ENCODE measurements around the gene KHK.

Gene KHK

DNA sequence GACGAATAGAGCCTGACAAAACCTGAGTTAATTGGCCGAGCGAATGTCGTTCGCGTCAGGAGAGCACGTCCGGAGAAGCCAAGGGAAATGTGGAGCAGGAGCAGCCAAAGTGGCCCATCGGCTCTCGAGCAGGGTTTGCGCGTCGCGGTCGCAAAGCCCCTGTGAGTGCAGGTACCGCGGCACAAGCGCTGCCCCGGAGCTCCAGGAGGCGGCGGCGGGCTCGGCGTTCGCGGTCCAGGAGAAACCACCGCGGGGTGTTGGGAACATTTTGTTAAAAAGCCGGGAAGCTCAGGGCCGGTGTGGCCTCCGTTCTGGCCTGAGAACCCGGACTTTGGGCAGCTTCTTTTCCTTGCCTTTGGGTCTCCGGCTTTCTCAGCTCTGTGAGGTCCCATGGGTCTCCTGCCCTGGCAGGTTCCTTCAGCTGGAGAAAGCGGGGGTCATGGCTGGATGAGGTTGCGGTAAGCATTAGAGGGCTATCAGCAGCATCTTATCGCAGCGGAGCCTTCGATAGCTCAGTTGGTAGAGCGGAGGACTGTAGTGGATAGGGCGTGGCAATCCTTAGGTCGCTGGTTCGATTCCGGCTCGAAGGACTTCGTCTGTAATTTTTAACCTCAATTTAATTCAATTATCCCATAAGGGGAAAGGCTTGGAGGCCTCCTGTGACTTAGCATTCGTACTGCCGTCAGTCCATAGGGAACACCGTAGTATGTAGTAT is 36.1 kb upstream of the KHK start (continued):
- peak; percentile 9; the same call in 1 of the 2 replicates for TF ChIP-seq ZBTB21 (tag by site-specific recombination; IDR thresholded peaks at IDR 0.05)
- TF ChIP-seq, protein P1, sequence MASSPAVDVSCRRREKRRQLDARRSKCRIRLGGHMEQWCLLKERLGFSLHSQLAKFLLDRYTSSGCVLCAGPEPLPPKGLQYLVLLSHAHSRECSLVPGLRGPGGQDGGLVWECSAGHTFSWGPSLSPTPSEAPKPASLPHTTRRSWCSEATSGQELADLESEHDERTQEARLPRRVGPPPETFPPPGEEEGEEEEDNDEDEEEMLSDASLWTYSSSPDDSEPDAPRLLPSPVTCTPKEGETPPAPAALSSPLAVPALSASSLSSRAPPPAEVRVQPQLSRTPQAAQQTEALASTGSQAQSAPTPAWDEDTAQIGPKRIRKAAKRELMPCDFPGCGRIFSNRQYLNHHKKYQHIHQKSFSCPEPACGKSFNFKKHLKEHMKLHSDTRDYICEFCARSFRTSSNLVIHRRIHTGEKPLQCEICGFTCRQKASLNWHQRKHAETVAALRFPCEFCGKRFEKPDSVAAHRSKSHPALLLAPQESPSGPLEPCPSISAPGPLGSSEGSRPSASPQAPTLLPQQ (tag by site-specific recombination; IDR thresholded peaks at IDR 0.05), result no peak
- TF ChIP-seq, protein P2, sequence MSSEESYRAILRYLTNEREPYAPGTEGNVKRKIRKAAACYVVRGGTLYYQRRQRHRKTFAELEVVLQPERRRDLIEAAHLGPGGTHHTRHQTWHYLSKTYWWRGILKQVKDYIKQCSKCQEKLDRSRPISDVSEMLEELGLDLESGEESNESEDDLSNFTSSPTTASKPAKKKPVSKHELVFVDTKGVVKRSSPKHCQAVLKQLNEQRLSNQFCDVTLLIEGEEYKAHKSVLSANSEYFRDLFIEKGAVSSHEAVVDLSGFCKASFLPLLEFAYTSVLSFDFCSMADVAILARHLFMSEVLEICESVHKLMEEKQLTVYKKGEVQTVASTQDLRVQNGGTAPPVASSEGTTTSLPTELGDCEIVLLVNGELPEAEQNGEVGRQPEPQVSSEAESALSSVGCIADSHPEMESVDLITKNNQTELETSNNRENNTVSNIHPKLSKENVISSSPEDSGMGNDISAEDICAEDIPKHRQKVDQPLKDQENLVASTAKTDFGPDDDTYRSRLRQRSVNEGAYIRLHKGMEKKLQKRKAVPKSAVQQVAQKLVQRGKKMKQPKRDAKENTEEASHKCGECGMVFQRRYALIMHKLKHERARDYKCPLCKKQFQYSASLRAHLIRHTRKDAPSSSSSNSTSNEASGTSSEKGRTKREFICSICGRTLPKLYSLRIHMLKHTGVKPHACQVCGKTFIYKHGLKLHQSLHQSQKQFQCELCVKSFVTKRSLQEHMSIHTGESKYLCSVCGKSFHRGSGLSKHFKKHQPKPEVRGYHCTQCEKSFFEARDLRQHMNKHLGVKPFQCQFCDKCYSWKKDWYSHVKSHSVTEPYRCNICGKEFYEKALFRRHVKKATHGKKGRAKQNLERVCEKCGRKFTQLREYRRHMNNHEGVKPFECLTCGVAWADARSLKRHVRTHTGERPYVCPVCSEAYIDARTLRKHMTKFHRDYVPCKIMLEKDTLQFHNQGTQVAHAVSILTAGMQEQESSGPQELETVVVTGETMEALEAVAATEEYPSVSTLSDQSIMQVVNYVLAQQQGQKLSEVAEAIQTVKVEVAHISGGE (tag by site-specific recombination; conservative IDR thresholded peaks at IDR 0.05; ENCODE audit: low read depth), result no peak
- TF ChIP-seq, protein P3, sequence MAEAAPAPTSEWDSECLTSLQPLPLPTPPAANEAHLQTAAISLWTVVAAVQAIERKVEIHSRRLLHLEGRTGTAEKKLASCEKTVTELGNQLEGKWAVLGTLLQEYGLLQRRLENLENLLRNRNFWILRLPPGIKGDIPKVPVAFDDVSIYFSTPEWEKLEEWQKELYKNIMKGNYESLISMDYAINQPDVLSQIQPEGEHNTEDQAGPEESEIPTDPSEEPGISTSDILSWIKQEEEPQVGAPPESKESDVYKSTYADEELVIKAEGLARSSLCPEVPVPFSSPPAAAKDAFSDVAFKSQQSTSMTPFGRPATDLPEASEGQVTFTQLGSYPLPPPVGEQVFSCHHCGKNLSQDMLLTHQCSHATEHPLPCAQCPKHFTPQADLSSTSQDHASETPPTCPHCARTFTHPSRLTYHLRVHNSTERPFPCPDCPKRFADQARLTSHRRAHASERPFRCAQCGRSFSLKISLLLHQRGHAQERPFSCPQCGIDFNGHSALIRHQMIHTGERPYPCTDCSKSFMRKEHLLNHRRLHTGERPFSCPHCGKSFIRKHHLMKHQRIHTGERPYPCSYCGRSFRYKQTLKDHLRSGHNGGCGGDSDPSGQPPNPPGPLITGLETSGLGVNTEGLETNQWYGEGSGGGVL (tag by site-specific recombination; IDR thresholded peaks at IDR 0.05), result 0 out of 2 replicates have a peak, but pooled peaks have one; percentile 9
- TF ChIP-seq, protein P4, sequence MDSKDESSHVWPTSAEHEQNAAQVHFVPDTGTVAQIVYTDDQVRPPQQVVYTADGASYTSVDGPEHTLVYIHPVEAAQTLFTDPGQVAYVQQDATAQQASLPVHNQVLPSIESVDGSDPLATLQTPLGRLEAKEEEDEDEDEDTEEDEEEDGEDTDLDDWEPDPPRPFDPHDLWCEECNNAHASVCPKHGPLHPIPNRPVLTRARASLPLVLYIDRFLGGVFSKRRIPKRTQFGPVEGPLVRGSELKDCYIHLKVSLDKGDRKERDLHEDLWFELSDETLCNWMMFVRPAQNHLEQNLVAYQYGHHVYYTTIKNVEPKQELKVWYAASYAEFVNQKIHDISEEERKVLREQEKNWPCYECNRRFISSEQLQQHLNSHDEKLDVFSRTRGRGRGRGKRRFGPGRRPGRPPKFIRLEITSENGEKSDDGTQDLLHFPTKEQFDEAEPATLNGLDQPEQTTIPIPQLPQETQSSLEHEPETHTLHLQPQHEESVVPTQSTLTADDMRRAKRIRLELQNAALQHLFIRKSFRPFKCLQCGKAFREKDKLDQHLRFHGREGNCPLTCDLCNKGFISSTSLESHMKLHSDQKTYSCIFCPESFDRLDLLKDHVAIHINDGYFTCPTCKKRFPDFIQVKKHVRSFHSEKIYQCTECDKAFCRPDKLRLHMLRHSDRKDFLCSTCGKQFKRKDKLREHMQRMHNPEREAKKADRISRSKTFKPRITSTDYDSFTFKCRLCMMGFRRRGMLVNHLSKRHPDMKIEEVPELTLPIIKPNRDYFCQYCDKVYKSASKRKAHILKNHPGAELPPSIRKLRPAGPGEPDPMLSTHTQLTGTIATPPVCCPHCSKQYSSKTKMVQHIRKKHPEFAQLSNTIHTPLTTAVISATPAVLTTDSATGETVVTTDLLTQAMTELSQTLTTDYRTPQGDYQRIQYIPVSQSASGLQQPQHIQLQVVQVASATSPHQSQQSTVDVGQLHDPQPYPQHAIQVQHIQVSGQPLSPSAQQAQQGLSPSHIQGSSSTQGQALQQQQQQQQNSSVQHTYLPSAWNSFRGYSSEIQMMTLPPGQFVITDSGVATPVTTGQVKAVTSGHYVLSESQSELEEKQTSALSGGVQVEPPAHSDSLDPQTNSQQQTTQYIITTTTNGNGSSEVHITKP (tag by site-specific recombination; IDR thresholded peaks at IDR 0.05), result peak; percentile 89
- peak; percentile 70 for TF ChIP-seq KLF1 (tag by site-specific recombination; IDR thresholded peaks at IDR 0.05)
- TF ChIP-seq, protein P5, sequence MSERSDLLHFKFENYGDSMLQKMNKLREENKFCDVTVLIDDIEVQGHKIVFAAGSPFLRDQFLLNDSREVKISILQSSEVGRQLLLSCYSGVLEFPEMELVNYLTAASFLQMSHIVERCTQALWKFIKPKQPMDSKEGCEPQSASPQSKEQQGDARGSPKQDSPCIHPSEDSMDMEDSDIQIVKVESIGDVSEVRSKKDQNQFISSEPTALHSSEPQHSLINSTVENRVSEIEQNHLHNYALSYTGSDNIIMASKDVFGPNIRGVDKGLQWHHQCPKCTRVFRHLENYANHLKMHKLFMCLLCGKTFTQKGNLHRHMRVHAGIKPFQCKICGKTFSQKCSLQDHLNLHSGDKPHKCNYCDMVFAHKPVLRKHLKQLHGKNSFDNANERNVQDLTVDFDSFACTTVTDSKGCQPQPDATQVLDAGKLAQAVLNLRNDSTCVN (tag by site-specific recombination; optimal IDR thresholded peaks at IDR 0.05), result peak; percentile 88
- TF ChIP-seq, protein P6, sequence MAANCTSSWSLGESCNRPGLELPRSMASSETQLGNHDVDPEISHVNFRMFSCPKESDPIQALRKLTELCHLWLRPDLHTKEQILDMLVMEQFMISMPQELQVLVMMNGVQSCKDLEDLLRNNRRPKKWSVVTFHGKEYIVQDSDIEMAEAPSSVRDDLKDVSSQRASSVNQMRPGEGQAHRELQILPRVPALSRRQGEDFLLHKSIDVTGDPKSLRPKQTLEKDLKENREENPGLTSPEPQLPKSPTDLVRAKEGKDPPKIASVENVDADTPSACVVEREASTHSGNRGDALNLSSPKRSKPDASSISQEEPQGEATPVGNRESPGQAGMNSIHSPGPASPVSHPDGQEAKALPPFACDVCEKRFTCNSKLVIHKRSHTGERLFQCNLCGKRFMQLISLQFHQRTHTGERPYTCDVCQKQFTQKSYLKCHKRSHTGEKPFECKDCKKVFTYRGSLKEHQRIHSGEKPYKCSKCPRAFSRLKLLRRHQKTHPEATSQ (tag by site-specific recombination; IDR thresholded peaks at IDR 0.05), result peak; percentile 21; the same call in 1 of the 2 replicates
- peak; percentile 6 for TF ChIP-seq ZNF529 (tag by site-specific recombination; IDR thresholded peaks at IDR 0.05; ENCODE audit: insufficient replicate concordance)
- TF ChIP-seq ZNF354C (tag by site-specific recombination; IDR thresholded peaks at IDR 0.05; ENCODE audit: borderline replicate concordance, low read depth), result 0 out of 2 replicates have a peak, but pooled peaks have one; percentile 13
- TF ChIP-seq PRDM1 (tag by site-specific recombination; IDR thresholded peaks at IDR 0.05), result peak; percentile 12; the same call in 1 of the 2 replicates
- TF ChIP-seq ZNF37A (tag by site-specific recombination; IDR thresholded peaks at IDR 0.05), result 0 out of 2 replicates have a peak, but pooled peaks have one; percentile 29
- TF ChIP-seq, protein P7, sequence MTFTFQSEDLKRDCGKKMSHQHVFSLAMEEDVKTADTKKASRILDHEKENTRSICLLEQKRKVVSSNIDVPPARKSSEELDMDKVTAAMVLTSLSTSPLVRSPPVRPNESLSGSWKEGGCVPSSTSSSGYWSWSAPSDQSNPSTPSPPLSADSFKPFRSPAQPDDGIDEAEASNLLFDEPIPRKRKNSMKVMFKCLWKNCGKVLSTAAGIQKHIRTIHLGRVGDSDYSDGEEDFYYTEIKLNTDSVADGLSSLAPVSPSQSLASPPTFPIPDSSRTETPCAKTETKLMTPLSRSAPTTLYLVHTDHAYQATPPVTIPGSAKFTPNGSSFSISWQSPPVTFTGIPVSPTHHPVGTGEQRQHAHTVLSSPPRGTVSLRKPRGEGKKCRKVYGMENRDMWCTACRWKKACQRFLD (tag by site-specific recombination; IDR thresholded peaks at IDR 0.05), result no peak
- peak; percentile 12; the same call in 1 of the 2 replicates for TF ChIP-seq ZNF660 (tag by site-specific recombination; IDR thresholded peaks at IDR 0.05)
- TF ChIP-seq, protein P8, sequence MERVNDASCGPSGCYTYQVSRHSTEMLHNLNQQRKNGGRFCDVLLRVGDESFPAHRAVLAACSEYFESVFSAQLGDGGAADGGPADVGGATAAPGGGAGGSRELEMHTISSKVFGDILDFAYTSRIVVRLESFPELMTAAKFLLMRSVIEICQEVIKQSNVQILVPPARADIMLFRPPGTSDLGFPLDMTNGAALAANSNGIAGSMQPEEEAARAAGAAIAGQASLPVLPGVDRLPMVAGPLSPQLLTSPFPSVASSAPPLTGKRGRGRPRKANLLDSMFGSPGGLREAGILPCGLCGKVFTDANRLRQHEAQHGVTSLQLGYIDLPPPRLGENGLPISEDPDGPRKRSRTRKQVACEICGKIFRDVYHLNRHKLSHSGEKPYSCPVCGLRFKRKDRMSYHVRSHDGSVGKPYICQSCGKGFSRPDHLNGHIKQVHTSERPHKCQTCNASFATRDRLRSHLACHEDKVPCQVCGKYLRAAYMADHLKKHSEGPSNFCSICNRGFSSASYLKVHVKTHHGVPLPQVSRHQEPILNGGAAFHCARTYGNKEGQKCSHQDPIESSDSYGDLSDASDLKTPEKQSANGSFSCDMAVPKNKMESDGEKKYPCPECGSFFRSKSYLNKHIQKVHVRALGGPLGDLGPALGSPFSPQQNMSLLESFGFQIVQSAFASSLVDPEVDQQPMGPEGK (tag by site-specific recombination; IDR thresholded peaks at IDR 0.05), result peak; percentile 70; the same call in 1 of the 2 replicates
- TF ChIP-seq ZFHX2 (tag by site-specific recombination; conservative IDR thresholded peaks at IDR 0.05), result peak; percentile 30
- TF ChIP-seq ZNF2 (tag by site-specific recombination; IDR thresholded peaks at IDR 0.05), result no peak
- TF ChIP-seq ZBTB17 (tag by site-specific recombination; IDR thresholded peaks at IDR 0.05), result peak; percentile 96
- peak; percentile 21 for TF ChIP-seq GLIS1 (tag by site-specific recombination; IDR thresholded peaks at IDR 0.05)
- peak; percentile 74 for TF ChIP-seq ZNF335 (tag by site-specific recombination; conservative IDR thresholded peaks at IDR 0.05)
